T-helper 17 cell (primary cell): ENCODE measurements around the gene GNA14. TPM values are rescaled to one million over a fixed set of nuclear protein-coding genes. Genes with fewer than 3 reads are reported as not detected.
"Not testable (repeated sequence)": the region's sequence is repeated elsewhere in the genome, so short reads cannot be mapped to it uniquely, and the experiment has no call there.

Experiments
- ATAC-seq: fragments of 150-1000 bp; cut with Tn5 transposase; 2 replicates; pipeline ENCODE4 v1.10.0; 2021; ENCODE audit warnings: mild to moderate bottlenecking, moderate library complexity
- DNase-seq, 3 donors: peaks; one replicate each; pipeline versions ENCODE4 v3.0.0 to v3.0.0-alpha.2; 2020 to 2021
- H3K9me3 ChIP-seq: one replicate; pipeline ENCODE4 v1.7.0; 2013; ENCODE audit warnings: low read length, mild to moderate bottlenecking; ENCODE audit not compliant: control insufficient read depth, poor library complexity, severe bottlenecking
- H3K27ac Mint-ChIP-seq: one replicate; pipeline ENCODE4 v1.8.0; 2022; ENCODE audit warnings: mild to moderate bottlenecking, moderate library complexity, mixed read lengths
- H3K27me3 Mint-ChIP-seq: one replicate; pipeline ENCODE4 v1.8.0; 2022; ENCODE audit warnings: mixed read lengths
- H3K36me3 Mint-ChIP-seq: one replicate; pipeline ENCODE4 v1.8.0; 2022; ENCODE audit warnings: low read depth, mixed read lengths
- H3K4me1 Mint-ChIP-seq: one replicate; pipeline ENCODE4 v1.8.0; 2022; ENCODE audit warnings: mild to moderate bottlenecking, mixed read lengths
- H3K4me3 Mint-ChIP-seq: one replicate; pipeline ENCODE4 v1.8.0; 2022; ENCODE audit warnings: mild to moderate bottlenecking, moderate library complexity, mixed read lengths
- total RNA-seq, 4 donors: library from RNA in 2 of 4; stranded (reverse) in 2 of 4; gene quantifications; one replicate each; pipeline ENCODE4 v1.2.3 and lab custom pipeline; 2022 to 2026

The GNA14 gene
- total RNA-seq = not detected
- 0 to 0.12 reads per million in 2 donors for total RNA-seq (lab: John Stamatoyannopoulos, UW)

GRCh38 chr9:77648234-77649108 lies at the start of gene GNA14:
TSS of gene GNA14 (minus strand) at chr9:77648322. CDS start at chr9:77647793, 529 bp downstream.
- no peaks in the 10 kb centered on the region for H3K9me3 ChIP-seq
- Mint-ChIP-seq H3K27me3 (peaks cover 65% of the 10 kb centered on the region), H3K4me1 (peaks cover 8% of the 10 kb centered on the region), H3K36me3 (peaks cover 6% of the 10 kb centered on the region), H3K27ac (no peak within 1 kb of the TSS), H3K4me3 (peak within 1 kb of the TSS; percentile 73)
- no peak for ATAC-seq
- DNase-seq = no peak

GRCh38 chr9:77697238-77697984 lies 49.3 kb upstream of the GNA14 start:
- H3K4me1 Mint-ChIP-seq = no peaks in the 10 kb centered on the region
- H3K36me3 Mint-ChIP-seq = peaks cover 2% of the 10 kb centered on the region
- H3K27ac Mint-ChIP-seq = no peak overlapping the region
- H3K27me3 Mint-ChIP-seq = no peaks in the 10 kb centered on the region
- H3K4me3 Mint-ChIP-seq = no peak overlapping the region
- no peaks in the 10 kb centered on the region for H3K9me3 ChIP-seq
- DNase-seq (no peak), ATAC-seq (no peak)

GRCh38 chr9:77690723-77691122 lies 42.6 kb upstream of the GNA14 start:
- DNase-seq, H3K36me3 Mint-ChIP-seq, H3K9me3 ChIP-seq, ATAC-seq, H3K4me1 Mint-ChIP-seq, H3K27me3 Mint-ChIP-seq, H3K27ac Mint-ChIP-seq, H3K4me3 Mint-ChIP-seq: not testable (repeated sequence)

- ATAC-seq, H3K9me3 ChIP-seq, DNase-seq, H3K27me3 Mint-ChIP-seq, H3K27ac Mint-ChIP-seq, H3K4me3 Mint-ChIP-seq, H3K4me1 Mint-ChIP-seq, H3K36me3 Mint-ChIP-seq: not testable (repeated sequence)
Observed at GRCh38 chr9:77690119-77690518, 42.0 kb upstream of the GNA14 start.

GRCh38 chr9:77687737-77688136 lies 39.6 kb upstream of the GNA14 start:
- ATAC-seq, H3K36me3 Mint-ChIP-seq, H3K27me3 Mint-ChIP-seq: not testable (repeated sequence)

GRCh38 chr9:77680581-77680980 lies 32.5 kb upstream of the GNA14 start:
- no peaks in the 10 kb centered on the region for H3K27me3 Mint-ChIP-seq

More at GRCh38 chr9:77687737-77688136, 39.6 kb upstream of the GNA14 start:
- not testable (repeated sequence) for H3K4me3 Mint-ChIP-seq, H3K4me1 Mint-ChIP-seq, DNase-seq, H3K9me3 ChIP-seq, H3K27ac Mint-ChIP-seq

GRCh38 chr9:77679661-77680368 lies 31.7 kb upstream of the GNA14 start:
- H3K27ac Mint-ChIP-seq = no peak overlapping the region
- no peak for DNase-seq
- H3K9me3 ChIP-seq = no peaks in the 10 kb centered on the region
- H3K4me3 Mint-ChIP-seq = no peak overlapping the region
- no peaks in the 10 kb centered on the region for H3K36me3 Mint-ChIP-seq
- no peak for ATAC-seq
- no peaks in the 10 kb centered on the region for H3K27me3 Mint-ChIP-seq
- H3K4me1 Mint-ChIP-seq = no peaks in the 10 kb centered on the region

More at GRCh38 chr9:77680581-77680980, 32.5 kb upstream of the GNA14 start:
- Mint-ChIP-seq H3K27ac (no peak overlapping the region), H3K4me1 (no peaks in the 10 kb centered on the region), H3K4me3 (no peak overlapping the region), H3K36me3 (no peaks in the 10 kb centered on the region)
- DNase-seq = no peak
- H3K9me3 ChIP-seq = no peaks in the 10 kb centered on the region
- ATAC-seq = no peak

- H3K27me3 Mint-ChIP-seq = no peaks in the 10 kb centered on the region
- no peaks in the 10 kb centered on the region for H3K4me1 Mint-ChIP-seq
- H3K36me3 Mint-ChIP-seq = no peaks in the 10 kb centered on the region
- no peak overlapping the region for H3K27ac Mint-ChIP-seq
- no peak overlapping the region for H3K4me3 Mint-ChIP-seq
- DNase-seq = no peak
- ATAC-seq = no peak
- H3K9me3 ChIP-seq = no peaks in the 10 kb centered on the region
Observed at GRCh38 chr9:77679088-77679487, 31.0 kb upstream of the GNA14 start.

GRCh38 chr9:77677957-77678535 lies 29.9 kb upstream of the GNA14 start:
- no peaks in the 10 kb centered on the region for H3K27me3 Mint-ChIP-seq
- no peaks in the 10 kb centered on the region for H3K4me1 Mint-ChIP-seq
- DNase-seq (no peak), ATAC-seq (no peak)
- H3K9me3 ChIP-seq = no peaks in the 10 kb centered on the region
- H3K36me3 Mint-ChIP-seq = no peaks in the 10 kb centered on the region
- H3K4me3 Mint-ChIP-seq = no peak overlapping the region
- H3K27ac Mint-ChIP-seq = no peak overlapping the region

GRCh38 chr9:77677397-77677796 lies 29.3 kb upstream of the GNA14 start:
- Mint-ChIP-seq H3K4me3 (no peak overlapping the region), H3K36me3 (no peaks in the 10 kb centered on the region), H3K4me1 (no peaks in the 10 kb centered on the region), H3K27ac (no peak overlapping the region), H3K27me3 (no peaks in the 10 kb centered on the region)
- ATAC-seq (no peak), DNase-seq (no peak)
- H3K9me3 ChIP-seq = no peaks in the 10 kb centered on the region

- no peaks in the 10 kb centered on the region for H3K4me1 Mint-ChIP-seq
- no peaks in the 10 kb centered on the region for H3K9me3 ChIP-seq
- DNase-seq (no peak), ATAC-seq (no peak)
- no peak overlapping the region for H3K4me3 Mint-ChIP-seq
- H3K36me3 Mint-ChIP-seq = peaks cover 3% of the 10 kb centered on the region
- peaks cover 7% of the 10 kb centered on the region for H3K27me3 Mint-ChIP-seq
- H3K27ac Mint-ChIP-seq = no peak overlapping the region
Observed at GRCh38 chr9:77673941-77674791, 26.0 kb upstream of the GNA14 start.

GRCh38 chr9:77672183-77672582 lies 24.1 kb upstream of the GNA14 start:
- H3K9me3 ChIP-seq = no peaks in the 10 kb centered on the region
- ATAC-seq = no peak
- H3K27me3 Mint-ChIP-seq = peaks cover 13% of the 10 kb centered on the region
- no peak for DNase-seq
- peaks cover 7% of the 10 kb centered on the region for H3K36me3 Mint-ChIP-seq
- H3K27ac Mint-ChIP-seq = no peak overlapping the region
- no peak overlapping the region for H3K4me3 Mint-ChIP-seq
- no peaks in the 10 kb centered on the region for H3K4me1 Mint-ChIP-seq
